Activated CD4-positive, alpha-beta T cell treated with anti-CD3 and anti-CD28 coated beads for 36 hours (primary cell): ENCODE results near the gene APOC4. TPM values are rescaled to one million over a fixed set of nuclear protein-coding genes. Genes with fewer than 3 reads are reported as not detected.
"Not testable (repeated sequence)": the region's sequence is repeated elsewhere in the genome, so short reads cannot be mapped to it uniquely, and the experiment has no call there.

Source experiments
- ATAC-seq: fragments of 200-7000 bp; cut with Tn5 transposase; one replicate; pipeline ENCODE4 v1.10.0; 2021; ENCODE audit warnings: mild to moderate bottlenecking, moderate library complexity
- CTCF ChIA-PET: fragments of 350-600 bp; sonication (Branson Sonifier 250); formaldehyde crosslinking; loops from one replicate; lab custom pipeline; 2021; ENCODE audit warnings: antibody characterized with exemption; lab: Charles Lee
- POLR2A ChIA-PET: fragments of 350-600 bp; sonication (Branson Sonifier 250); formaldehyde crosslinking; loops from one replicate; lab custom pipeline; 2021; ENCODE audit warnings: antibody characterized with exemption, inconsistent platforms; lab: Charles Lee
- DNase-seq: peaks from one replicate; pipeline ENCODE4 v3.0.0-alpha.2; 2020
- H3K27ac Mint-ChIP-seq: one replicate; pipeline ENCODE4 v1.8.0; 2021; ENCODE audit warnings: mixed read lengths
- H3K27me3 Mint-ChIP-seq: one replicate; pipeline ENCODE4 v1.8.0; 2021; ENCODE audit warnings: mixed read lengths
- H3K36me3 Mint-ChIP-seq: one replicate; pipeline ENCODE4 v1.8.0; 2021; ENCODE audit warnings: low read depth, mixed read lengths
- H3K4me1 Mint-ChIP-seq: one replicate; pipeline ENCODE4 v1.8.0; 2021; ENCODE audit warnings: mixed read lengths
- H3K4me3 Mint-ChIP-seq: one replicate; pipeline ENCODE4 v1.8.0; 2021; ENCODE audit warnings: mild to moderate bottlenecking, moderate library complexity, mixed read lengths
- H3K9me3 Mint-ChIP-seq: one replicate; pipeline ENCODE4 v1.8.0; 2021; ENCODE audit warnings: low read depth, mixed read lengths
- intact Hi-C, 2 experiments: fragments of 100-400 bp; cut with DNase I in 1 of 2; cut with micrococcal nuclease in 1 of 2; formaldehyde crosslinking; loops; one replicate each; pipeline versions ENCODE4 v1.14.2 to v1.15.1; 2022 to 2024; cut with DNase I, micrococcal nuclease
- total RNA-seq, 2 experiments: library from RNA; stranded (reverse); gene quantifications; one replicate each; pipeline ENCODE4 v1.2.3, GENCODE V29; 2021

Gene APOC4
- total RNA-seq, 2 experiments from 2014 or later: not detected

- Mint-ChIP-seq H3K27ac (peak within 1 kb of the TSS; percentile 93), H3K4me3 (peak within 1 kb of the TSS; percentile 89), H3K27me3 (peaks cover 25% of the 10 kb centered on the region)
- H3K36me3 Mint-ChIP-seq, H3K4me1 Mint-ChIP-seq, H3K9me3 Mint-ChIP-seq, POLR2A ChIA-PET: not testable (repeated sequence)
- intact Hi-C loops: loop anchor here in 1 of 2 experiments (1.0 kb wide), 5 partner anchors 24 to 456 kb away; partner anchors contain the start of genes ERCC2 and RELB
- DNase-seq (peak; percentile 88), ATAC-seq (peak; percentile 99)
- CTCF ChIA-PET: interaction anchor here (1.0 kb wide), 1 partner anchor 37 kb away, joined by 3 read pairs; no protein-coding TSS in a partner anchor
These were observed 27.4 kb upstream of the APOC4 start, which contains the start of gene APOC1 for GRCh38 chr19:44914433-44915206. APOC1 (plus strand) TSS chr19:44914608; CDS start chr19:44914892, 284 bp downstream.

GRCh38 chr19:44924243-44924725 is 17.8 kb upstream of the APOC4 start:
- CTCF ChIA-PET: interaction anchor here (0.6 kb wide), 1 partner anchor 235 kb away, joined by 5 read pairs; no protein-coding TSS in a partner anchor
- H3K27ac Mint-ChIP-seq: no peak overlapping the region
- H3K36me3 Mint-ChIP-seq: no peaks in the 10 kb centered on the region
- POLR2A ChIA-PET: interaction anchor here (0.6 kb wide), 1 partner anchor 19 kb away, joined by 4 read pairs; no protein-coding TSS in a partner anchor
- H3K4me1 Mint-ChIP-seq: peaks cover 4% of the 10 kb centered on the region
- H3K4me3 Mint-ChIP-seq: no peak overlapping the region
- no peaks in the 10 kb centered on the region for H3K9me3 Mint-ChIP-seq
- DNase-seq (no peak), ATAC-seq (no peak)
- H3K27me3 Mint-ChIP-seq: peaks cover 17% of the 10 kb centered on the region
- intact Hi-C loops: no loop called here

DNA sequence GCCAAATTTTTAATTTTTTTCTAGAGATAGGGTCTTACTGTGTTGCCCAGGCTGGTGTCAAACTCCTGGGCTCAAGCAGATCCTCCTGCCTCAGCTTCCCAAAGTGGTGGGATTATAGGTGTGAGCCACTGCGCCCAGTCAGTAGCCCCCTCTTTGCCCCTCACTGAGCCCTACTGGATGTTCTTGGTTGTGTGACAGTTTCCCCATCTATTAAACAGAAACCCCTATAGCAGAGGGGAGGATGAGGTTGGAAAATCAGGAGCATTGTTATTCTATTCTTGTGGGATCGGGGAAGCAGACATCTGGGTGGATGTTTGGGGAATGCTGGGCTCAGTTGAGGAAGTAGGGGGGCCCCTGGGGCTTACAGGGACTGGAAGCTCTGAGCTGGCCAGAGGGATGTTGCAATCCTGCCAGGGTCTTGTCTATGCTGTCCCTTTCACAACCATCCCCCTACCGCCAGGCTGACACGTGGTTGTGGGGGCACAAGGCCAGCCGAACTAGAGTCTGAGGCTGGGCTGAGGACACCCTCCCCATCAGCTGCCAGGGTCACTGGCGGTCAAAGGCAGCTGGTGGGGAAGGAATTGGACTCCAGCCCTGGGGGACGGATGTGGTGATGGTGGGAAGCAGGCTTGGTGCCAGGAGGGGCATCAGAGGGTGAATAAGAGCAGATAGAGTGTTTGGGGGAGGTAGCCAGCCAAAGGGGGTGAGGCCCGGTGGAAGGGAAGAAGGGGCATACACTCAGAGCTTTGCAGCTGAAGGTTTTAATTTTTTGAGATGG is 16.7 kb upstream of the APOC4 start:
- Mint-ChIP-seq H3K9me3 (no peaks in the 10 kb centered on the region), H3K4me1 (peaks cover 4% of the 10 kb centered on the region), H3K27ac (no peak overlapping the region), H3K27me3 (peaks cover 17% of the 10 kb centered on the region), H3K4me3 (no peak overlapping the region), H3K36me3 (no peaks in the 10 kb centered on the region)
- intact Hi-C loops: no loop called here
- ChIA-PET CTCF (no interaction called here), POLR2A (interaction anchor here (0.8 kb wide), 1 partner anchor 19 kb away, joined by 3 read pairs; the partner anchor contains the start of gene APOE)
- DNase-seq (no peak), ATAC-seq (no peak)

- H3K36me3 Mint-ChIP-seq, CTCF ChIA-PET, intact Hi-C loops, DNase-seq, H3K27ac Mint-ChIP-seq, POLR2A ChIA-PET, H3K4me1 Mint-ChIP-seq, H3K4me3 Mint-ChIP-seq, H3K9me3 Mint-ChIP-seq: not testable (repeated sequence)
- peak; percentile 21 for ATAC-seq
- H3K27me3 Mint-ChIP-seq: peaks cover 17% of the 10 kb centered on the region
These were observed 15.6 kb upstream of the APOC4 start for GRCh38 chr19:44926245-44927077.

- Mint-ChIP-seq H3K27me3 (peaks cover 17% of the 10 kb centered on the region), H3K4me1 (peaks cover 4% of the 10 kb centered on the region), H3K27ac (no peak overlapping the region), H3K36me3 (no peaks in the 10 kb centered on the region), H3K4me3 (no peak overlapping the region), H3K9me3 (no peaks in the 10 kb centered on the region)
- intact Hi-C loops: no loop called here
- DNase-seq (no peak), ATAC-seq (no peak)
- ChIA-PET CTCF (interaction anchor here (0.7 kb wide), 1 partner anchor 279 kb away, joined by 3 read pairs; no protein-coding TSS in a partner anchor), POLR2A (no interaction called here)
These were observed 14.3 kb upstream of the APOC4 start for GRCh38 chr19:44927746-44928145.

DNA sequence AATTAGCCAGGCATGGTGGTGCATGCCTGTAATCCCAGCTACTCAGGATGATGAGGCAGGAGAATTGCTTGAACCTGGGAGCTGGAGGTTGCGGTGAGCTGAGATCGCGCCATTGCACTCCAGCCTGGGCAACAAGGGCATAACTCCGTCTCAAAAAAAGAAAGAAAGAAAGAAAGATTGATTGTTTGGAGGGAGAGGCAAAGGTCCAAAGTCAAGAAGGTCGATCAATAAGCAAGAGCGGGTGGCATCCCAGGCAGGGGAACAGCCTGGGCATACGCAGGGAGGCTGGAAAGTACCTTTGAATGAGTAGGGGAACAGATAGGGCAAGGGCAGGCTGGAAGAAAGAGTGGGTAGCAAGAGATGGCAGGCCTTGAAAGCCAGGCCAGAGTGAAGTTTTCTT is 11.9 kb upstream of the APOC4 start:
- H3K4me3 Mint-ChIP-seq: no peak overlapping the region
- intact Hi-C loops: no loop called here
- ATAC-seq: no peak
- POLR2A ChIA-PET: no interaction called here
- H3K27ac Mint-ChIP-seq: no peak overlapping the region
- H3K27me3 Mint-ChIP-seq: peaks cover 17% of the 10 kb centered on the region
- H3K36me3 Mint-ChIP-seq: no peaks in the 10 kb centered on the region
- peaks cover 4% of the 10 kb centered on the region for H3K4me1 Mint-ChIP-seq
- no peaks in the 10 kb centered on the region for H3K9me3 Mint-ChIP-seq
- no peak for DNase-seq
- CTCF ChIA-PET: no interaction called here

DNA sequence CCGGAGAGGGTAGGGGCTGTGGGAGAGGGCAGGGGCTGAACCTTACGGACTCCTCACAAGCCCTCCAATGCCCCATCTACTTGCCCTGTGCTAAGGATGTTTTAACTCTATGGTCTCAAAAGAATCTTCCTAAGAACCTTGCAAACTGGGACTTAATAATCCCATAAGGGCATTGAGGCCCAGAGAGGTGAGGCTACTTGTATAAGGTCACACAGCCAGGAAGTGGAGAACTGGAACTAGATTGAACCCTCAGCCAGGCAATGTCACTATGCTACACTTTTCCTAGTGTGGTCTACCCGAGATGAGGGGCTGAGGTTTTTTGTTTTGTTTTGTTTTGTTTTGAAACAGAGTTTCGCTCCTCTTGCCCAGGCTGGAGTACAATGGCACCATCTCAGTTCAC is 10.5 kb upstream of the APOC4 start:
- POLR2A ChIA-PET: no interaction called here
- Mint-ChIP-seq H3K36me3 (no peaks in the 10 kb centered on the region), H3K9me3 (no peaks in the 10 kb centered on the region), H3K27me3 (peaks cover 5% of the 10 kb centered on the region), H3K27ac (no peak overlapping the region), H3K4me1 (peaks cover 4% of the 10 kb centered on the region), H3K4me3 (no peak overlapping the region)
- ATAC-seq (no peak), DNase-seq (no peak)
- intact Hi-C loops: no loop called here
- CTCF ChIA-PET: no interaction called here

- CTCF ChIA-PET: no interaction called here
- Mint-ChIP-seq H3K9me3 (no peaks in the 10 kb centered on the region), H3K36me3 (no peaks in the 10 kb centered on the region), H3K4me3 (no peak overlapping the region), H3K27me3 (no peaks in the 10 kb centered on the region), H3K27ac (no peak overlapping the region), H3K4me1 (no peaks in the 10 kb centered on the region)
- POLR2A ChIA-PET: no interaction called here
- ATAC-seq (no peak), DNase-seq (no peak)
- intact Hi-C loops: no loop called here
These were observed 2.4 kb upstream of the APOC4 start for GRCh38 chr19:44939668-44940067.

DNA sequence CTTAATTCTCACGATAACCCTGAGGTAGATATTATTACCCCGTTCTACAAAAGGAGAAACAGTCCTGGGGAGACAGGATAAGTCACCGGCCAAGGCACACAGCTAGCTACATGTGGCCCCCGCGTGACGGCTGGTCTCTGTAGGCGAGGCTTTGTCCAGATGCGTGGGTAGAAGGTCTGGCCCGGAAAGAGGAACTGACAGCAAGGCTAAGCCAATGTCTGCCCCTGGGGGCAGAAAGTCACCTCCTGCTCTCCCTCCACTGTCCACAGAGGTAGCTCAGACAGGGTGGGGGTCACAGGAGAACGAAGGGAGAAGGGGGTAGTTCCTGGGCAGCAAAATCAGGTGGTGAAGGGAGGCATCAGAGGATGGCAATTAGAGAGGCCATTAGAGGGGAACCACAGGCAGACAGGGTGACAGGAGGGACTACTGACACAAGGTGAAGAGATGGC is 1.8 kb downstream of the APOC4 start:
- Mint-ChIP-seq H3K4me1 (no peaks in the 10 kb centered on the region), H3K27me3 (no peaks in the 10 kb centered on the region), H3K36me3 (no peaks in the 10 kb centered on the region), H3K4me3 (no peak overlapping the region), H3K9me3 (no peaks in the 10 kb centered on the region), H3K27ac (no peak overlapping the region)
- DNase-seq (no peak), ATAC-seq (no peak)
- CTCF ChIA-PET: no interaction called here
- POLR2A ChIA-PET: no interaction called here
- intact Hi-C loops: no loop called here

DNA sequence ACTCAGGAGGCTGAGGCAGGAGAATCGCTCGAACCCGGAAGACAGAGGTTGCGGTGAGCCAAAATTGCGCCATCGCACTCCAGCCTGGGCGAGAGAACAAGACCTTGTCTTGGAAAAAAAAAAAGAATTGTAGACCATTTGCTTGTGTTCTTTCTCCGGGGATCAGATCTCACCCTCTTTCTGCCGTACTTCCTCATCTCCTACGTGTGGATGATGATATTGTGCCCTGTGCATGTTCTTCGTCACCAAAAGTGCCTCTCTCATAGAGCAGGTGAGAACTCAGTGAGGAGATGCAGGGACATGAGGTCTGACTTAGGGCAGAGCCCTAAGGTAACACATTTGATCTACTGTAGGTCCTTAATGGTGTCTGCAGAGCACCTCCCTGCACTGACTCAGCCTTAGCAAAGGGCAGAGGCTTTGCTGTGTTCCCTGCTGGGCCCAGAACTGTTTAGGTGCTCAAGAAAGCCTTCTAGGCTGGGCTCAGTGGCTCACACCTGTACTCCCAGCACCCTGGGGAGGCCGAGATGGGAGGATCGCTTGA is 5.1 kb downstream of the APOC4 start:
- DNase-seq (no peak), ATAC-seq (no peak)
- Mint-ChIP-seq H3K27me3 (no peaks in the 10 kb centered on the region), H3K4me1 (no peaks in the 10 kb centered on the region), H3K27ac (no peak overlapping the region), H3K9me3 (no peaks in the 10 kb centered on the region), H3K36me3 (no peaks in the 10 kb centered on the region), H3K4me3 (no peak overlapping the region)
- ChIA-PET POLR2A (interaction anchor here (0.8 kb wide), 1 partner anchor 20 kb away, joined by 3 read pairs; no protein-coding TSS in a partner anchor), CTCF (no interaction called here)
- intact Hi-C loops: no loop called here
